Measurements from ENCODE around the gene FNDC11.
"Not testable (repeated sequence)": the region's sequence is repeated elsewhere in the genome, so short reads cannot be mapped to it uniquely, and the experiment has no call there.

The FNDC11 gene

DNA sequence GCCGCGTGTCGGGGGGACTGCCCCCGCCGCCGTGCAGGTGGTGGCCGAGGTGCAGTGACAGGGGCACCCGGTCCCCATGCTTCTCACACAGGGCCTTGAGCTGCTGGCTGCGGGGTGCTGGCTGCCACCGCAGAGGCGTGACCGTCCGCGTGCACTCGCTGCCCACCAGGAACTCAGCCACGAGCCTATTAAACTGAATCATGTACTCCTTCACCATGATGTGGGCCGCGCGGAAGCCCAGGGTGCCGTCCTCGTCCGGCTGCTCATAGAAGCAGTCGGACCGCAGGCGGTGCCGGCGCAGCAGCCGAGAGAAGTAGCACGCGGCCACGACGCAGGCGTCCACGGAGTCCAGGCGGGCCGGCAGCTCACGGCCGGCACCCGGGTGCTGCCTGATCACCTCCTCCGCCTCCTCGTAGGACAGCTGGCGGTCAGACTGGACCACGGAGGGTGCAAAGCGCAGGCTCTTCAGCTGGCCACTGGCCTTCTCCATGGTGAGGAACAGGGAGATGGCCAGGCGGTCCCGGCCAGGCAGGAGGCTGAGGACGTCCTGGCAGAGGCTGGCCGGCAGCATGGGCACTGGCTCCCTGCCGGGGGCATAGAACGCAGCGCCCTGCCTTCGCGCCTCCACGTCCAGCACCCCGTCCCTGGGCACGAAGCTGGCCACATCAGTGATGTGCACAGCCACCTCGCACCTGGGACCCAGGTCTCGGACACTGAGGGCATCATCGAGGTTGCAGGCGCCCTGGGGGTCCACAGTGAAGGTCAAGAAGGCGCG, 10.3 kb downstream of the FNDC11 start:
- in situ Hi-C loops (cut with HindIII; ENCODE audit: low sequenced_read_pairs) = no loop called here

GRCh38 chr20:63565021-63565698, 11.2 kb downstream of the FNDC11 start:
- in situ Hi-C loops (cut with HindIII; ENCODE audit: low sequenced_read_pairs) = no loop called here

DNA sequence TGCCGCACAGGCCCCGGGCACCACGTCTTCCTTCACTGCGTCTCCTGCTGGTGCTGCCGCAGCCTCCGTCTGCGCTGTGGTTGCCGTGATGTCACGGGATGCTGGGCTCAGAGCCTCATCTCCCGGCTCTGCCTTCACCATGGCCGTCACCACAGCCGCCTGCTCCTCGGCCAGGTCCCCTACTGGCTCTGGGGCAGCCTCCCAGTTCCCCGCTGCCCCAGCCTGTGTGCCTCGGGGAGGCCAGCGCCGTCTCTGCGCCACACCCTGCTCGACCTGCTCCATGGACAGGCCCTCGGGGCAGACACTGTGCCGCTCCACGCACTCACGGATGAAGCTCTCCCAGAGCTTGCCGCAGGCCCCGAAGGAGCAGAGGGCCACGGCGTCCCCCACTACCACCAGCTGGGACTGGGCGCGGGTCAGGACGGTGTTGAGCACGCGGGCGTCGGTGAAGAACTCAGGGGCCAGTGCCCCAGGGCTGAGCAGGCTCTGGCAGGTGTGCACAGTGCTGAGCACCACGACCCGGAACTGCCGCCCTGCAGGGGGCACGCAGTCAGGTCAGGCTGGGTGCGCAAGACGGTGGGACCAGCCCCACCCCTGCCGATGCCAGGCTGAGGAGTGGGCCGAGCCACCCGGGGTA, 11.9 kb downstream of the FNDC11 start:
- in situ Hi-C loops (cut with HindIII; ENCODE audit: low sequenced_read_pairs) = no loop called here

GRCh38 chr20:63566395-63567135, 12.6 kb downstream of the FNDC11 start:
- in situ Hi-C loops (cut with HindIII; ENCODE audit: low sequenced_read_pairs) = no loop called here

DNA sequence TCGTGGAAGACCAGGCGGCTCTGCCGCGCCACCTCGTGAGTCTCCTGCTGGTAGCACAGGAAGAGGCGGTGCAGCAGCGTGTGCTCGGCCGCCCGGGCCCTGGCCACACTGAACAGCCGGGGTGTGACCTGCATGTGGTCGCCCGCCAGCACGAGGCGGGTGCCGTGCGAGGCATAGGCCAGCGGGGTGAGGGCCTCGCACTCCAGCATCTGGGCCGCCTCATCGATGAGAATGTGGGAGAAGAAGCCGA, 13.1 kb downstream of the FNDC11 start:
- in situ Hi-C loops (cut with HindIII; ENCODE audit: low sequenced_read_pairs) = no loop called here

DNA sequence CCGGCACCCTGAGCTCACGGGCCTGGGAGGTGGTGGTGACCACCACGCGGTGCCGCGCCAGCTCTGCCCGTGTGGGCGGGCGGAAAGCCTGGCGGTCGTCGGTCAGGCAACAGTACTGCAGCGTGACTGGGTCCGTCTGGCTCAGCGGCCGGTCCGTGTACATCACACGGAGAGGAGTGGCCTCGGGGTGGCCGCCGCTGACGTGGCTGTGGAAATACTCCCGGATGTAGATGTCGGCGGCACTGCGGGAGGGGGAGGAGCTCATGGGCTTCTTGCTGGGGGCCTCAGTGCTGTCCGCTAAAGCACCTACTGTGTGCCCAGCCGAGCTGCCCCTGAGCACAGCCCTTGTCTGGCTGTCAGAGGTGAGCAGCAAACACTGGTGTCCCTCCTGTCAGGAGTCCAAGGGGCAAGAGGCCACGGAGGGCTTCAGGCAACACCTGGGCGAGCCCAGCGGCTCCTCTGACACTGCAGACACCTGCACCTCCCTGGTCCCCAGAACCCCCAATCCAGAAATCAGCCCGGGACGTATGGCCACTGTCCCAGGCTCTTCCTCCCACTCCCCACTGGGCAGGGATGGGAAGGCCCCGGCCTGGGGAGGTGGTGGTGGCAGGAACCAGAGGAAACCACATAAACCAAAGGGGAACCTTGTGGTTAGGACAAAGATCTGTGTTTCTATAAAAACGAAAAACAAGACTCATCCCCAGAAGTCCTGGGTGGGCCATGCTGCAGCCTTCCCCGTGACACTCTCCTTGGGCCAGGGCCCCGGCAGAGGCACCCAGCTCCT, 13.6 kb downstream of the FNDC11 start:
- in situ Hi-C loops (cut with HindIII; ENCODE audit: low sequenced_read_pairs) = no loop called here

- in situ Hi-C loops (cut with HindIII; ENCODE audit: low sequenced_read_pairs) = no loop called here
Measured at GRCh38 chr20:63568170-63568981, 14.4 kb downstream of the FNDC11 start.

- in situ Hi-C loops (cut with HindIII; ENCODE audit: low sequenced_read_pairs) = no loop called here
Measured at GRCh38 chr20:63568986-63569949, 15.3 kb downstream of the FNDC11 start.

DNA sequence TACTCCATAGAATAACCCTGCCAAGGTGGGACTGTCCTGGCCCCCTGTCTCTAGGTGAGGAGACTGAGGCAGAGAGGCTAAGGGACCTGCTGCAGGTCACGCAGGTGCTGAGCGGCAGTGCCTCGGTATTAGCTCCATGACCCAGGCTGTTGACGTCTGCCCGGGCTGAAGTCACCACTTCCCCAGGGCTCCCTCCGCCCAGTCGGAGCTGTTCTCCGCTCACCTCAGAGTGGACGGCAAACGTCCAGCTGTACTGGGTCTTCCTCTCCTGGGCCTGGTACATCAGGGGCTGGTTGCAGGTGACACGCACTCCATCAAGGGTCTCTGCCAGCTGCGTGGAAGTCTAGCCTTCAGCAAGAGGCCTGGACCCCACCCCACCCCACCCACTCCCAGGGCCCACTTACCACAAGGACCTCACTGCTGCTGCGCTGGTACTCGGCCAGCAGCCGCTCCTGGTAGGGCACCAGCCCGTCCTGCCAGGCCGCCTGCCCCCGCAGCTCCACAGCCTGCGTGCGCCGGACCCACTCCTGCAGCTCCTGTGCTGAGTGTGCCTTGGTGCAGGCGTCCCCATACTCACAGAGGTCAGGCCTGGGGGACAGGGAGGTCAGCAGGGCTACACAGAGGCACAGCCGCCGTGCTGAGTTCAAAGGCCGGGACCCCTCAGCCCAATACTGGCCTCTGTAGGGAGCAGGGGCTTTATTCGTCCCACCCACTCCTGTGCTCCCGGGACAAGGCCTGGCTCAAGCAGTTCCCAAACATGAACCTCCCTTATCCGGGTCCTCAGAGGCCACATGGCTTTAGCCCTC, 16.5 kb downstream of the FNDC11 start:
- in situ Hi-C loops (cut with HindIII; ENCODE audit: low sequenced_read_pairs) = no loop called here

DNA sequence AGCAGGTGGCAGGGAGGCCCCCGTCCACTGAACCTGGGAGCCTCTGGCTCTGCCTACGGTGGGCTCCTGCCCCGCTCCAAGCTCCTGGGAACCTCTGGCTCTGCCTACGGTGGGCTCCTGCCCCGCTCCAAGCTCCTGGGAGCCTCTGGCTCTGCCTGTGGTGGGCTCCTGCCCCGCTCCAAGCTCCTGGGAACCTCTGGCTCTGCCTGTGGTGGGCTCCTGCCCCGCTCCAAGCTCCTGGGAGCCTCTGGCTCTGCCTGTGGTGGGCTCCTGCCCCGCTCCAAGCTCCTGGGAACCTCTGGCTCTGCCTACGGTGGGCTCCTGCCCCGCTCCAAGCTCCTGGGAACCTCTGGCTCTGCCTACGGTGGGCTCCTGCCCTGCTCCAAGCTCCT, 17.1 kb downstream of the FNDC11 start:
- in situ Hi-C loops (cut with HindIII; ENCODE audit: low sequenced_read_pairs) = not testable (repeated sequence)

DNA sequence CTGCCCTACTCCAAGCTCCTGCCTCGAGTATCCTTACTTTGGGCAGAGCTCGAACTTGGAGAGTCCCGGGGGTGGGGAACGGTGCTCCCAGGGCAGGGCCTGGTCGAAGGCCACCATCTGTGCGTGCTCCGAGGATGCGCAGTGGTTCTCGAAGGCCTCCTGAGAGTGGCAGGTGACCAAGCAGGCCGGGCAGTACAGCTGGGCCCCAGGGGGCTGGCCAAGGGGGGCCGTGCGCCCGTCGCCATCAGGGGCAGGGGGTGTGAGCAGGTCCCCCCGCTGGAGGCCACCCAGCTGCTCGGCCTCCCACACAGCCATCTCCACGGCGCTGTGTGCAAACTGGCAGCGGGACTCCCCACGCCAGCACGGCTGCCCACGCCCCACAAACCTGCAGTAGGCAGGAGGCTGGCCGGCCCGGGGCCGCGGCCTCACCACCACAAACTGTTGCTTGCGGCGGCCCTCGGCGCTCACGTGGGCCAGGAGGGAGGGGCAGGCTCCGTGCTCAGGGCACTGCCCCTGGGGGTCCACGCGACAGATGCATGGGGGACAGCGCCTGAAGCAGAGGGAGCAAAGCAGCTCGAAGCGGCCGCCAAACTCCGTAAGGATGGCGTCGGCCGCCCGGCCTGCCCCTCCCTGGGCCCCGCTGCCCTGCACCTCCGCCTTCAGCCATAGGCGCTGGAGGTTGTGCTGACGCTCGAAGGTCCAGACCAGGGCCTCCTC, 18.3 kb downstream of the FNDC11 start:
- in situ Hi-C loops (cut with HindIII; ENCODE audit: low sequenced_read_pairs) = no loop called here

GRCh38 chr20:63572788-63573646, 19.1 kb downstream of the FNDC11 start:
- in situ Hi-C loops (cut with HindIII; ENCODE audit: low sequenced_read_pairs) = no loop called here

DNA sequence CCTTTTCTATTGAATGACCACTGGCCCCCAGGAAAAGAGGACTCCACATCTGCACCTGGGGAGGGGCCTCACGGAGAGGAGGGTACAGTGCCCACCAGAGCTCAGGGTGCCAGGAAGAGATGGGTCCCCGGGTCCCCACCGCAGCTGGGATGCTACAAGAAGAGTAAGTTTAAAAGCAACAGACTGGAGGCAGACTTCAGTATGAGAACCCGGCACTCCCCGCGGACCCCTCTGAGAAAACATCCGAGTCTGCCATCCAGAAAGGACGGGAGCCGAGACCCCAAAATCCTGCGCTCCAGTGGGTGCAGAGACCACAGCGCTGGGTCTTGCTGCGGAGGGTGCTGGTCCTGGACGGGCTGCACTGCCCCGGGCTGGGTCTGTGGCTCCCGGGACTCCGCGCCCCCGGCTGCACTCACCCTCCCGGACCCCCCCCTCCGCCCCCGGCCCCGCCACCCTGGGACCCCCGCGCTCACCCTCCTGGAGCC, 19.7 kb downstream of the FNDC11 start:
- in situ Hi-C loops (cut with HindIII; ENCODE audit: low sequenced_read_pairs) = no loop called here

- in situ Hi-C loops (cut with HindIII; ENCODE audit: low sequenced_read_pairs) = no loop called here
Measured at GRCh38 chr20:63574156-63574828, 20.3 kb downstream of the FNDC11 start, which contains the start of gene HELZ2. Gene HELZ2, minus strand, starts transcription at chr20:63574239. Its CDS starts 1,854 bp downstream, at chr20:63572385.

GRCh38 chr20:63574829-63575743, 21.1 kb downstream of the FNDC11 start:
- in situ Hi-C loops (cut with HindIII; ENCODE audit: low sequenced_read_pairs) = no loop called here

Measured in endothelial cell of hepatic sinusoid (primary cell).